C4-2B (cell line): ENCODE results near the gene SRF.

Experiments used
- CTCF ChIP-seq: fragments of 450-650 bp; conservative IDR thresholded peaks from 2 replicates; pipeline ENCODE4 v1.5.1; 2017; ENCODE audit warnings: mild to moderate bottlenecking
- ZFX ChIP-seq: fragments of 450-650 bp; IDR thresholded peaks from 2 replicates; pipeline ENCODE4 v1.6.1; 2017

DNA sequence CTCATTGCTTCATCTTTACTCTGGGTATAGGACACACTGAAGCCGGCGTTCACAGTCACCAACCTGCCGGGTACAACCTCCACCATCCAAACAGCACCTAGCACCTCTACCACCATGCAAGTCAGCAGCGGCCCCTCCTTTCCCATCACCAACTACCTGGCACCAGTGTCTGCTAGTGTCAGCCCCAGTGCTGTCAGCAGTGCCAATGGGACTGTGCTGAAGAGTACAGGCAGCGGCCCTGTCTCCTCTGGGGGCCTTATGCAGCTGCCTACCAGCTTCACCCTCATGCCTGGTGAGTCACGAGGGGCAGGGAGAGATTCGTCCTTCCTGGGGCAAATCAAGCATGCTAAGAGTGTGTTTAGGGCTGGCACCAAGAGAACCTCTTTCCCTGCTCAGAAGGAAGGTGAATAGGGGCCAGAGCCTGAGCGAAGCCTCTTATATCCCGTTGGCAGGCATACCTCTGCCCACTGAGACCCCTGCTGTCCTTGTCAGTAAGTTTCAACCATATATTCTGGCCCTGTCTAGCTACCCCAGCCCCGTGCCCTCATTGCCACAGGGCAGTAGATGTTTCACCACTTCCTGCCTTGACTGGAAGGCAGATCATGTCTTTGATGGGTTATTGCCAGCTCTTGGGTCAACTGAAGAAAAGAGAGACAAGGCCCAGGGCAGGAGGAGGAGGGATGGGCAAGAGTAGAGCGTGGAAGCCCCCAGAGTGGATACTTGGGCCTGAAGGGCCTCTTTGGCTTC is 4.8 kb downstream of the SRF start:
- no peak for TF ChIP-seq CTCF
- TF ChIP-seq ZFX, result no peak
